Gastroesophageal sphincter (tissue), 3 donors: Measurements from ENCODE around the gene FAM131C.

Source experiments
- POLR2A ChIP-seq, 2 donors: fragments of 450-650 bp; IDR thresholded peaks; one replicate each; pipeline ENCODE4 v1.6.1; 2017; ENCODE audit warnings: antibody characterized with exemption in 2 of 2, mild to moderate bottlenecking in 2 of 2, moderate library complexity in 1 of 2
- TF ChIP-seq, protein P1 (sequence below), 4 experiments: fragments of 200-600 bp in 2 of 4; fragments of 450-650 bp in 2 of 4; sonication (generic) in 1 of 4; IDR thresholded peaks; one replicate each; pipeline ENCODE4 v1.5.1; 2017 to 2019; ENCODE audit warnings: antibody characterized with exemption in 4 of 4, mild to moderate bottlenecking in 2 of 4, moderate library complexity in 2 of 4

DNA sequence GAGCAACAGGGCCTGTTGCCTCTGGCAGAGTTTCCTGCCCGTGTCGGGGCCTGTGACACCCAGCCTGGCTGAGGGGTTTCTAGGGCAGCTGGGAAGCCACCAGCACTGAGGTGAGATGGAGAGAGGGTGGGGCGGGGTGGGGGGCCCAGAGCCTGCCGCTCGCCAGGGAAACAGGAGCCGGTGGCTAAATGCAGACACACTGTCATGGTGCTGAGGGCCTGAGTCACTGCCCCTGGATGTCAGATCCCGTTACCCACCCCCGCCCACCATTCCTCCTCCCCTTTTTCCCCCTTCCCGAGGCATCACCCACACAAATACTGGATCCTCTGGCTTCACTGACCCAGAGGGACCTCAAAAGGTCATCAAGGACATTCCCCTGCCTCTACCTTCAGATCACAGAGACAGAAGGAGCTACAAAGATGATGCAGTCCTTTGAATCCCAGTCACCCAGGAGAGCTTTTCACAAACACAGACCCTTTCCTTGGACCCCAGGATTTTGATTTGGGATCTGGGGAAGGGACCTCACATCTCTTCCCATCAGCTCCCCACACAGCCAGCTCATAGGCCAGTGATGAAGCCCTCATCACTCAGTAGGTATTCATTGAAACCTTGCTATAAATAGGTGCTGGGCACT is 53.7 kb downstream of the FAM131C start:
- TF ChIP-seq, protein P1, sequence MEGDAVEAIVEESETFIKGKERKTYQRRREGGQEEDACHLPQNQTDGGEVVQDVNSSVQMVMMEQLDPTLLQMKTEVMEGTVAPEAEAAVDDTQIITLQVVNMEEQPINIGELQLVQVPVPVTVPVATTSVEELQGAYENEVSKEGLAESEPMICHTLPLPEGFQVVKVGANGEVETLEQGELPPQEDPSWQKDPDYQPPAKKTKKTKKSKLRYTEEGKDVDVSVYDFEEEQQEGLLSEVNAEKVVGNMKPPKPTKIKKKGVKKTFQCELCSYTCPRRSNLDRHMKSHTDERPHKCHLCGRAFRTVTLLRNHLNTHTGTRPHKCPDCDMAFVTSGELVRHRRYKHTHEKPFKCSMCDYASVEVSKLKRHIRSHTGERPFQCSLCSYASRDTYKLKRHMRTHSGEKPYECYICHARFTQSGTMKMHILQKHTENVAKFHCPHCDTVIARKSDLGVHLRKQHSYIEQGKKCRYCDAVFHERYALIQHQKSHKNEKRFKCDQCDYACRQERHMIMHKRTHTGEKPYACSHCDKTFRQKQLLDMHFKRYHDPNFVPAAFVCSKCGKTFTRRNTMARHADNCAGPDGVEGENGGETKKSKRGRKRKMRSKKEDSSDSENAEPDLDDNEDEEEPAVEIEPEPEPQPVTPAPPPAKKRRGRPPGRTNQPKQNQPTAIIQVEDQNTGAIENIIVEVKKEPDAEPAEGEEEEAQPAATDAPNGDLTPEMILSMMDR (IDR thresholded peaks at IDR 0.05), result no peak
- no peak for TF ChIP-seq POLR2A (IDR thresholded peaks at IDR 0.05)
